HG03457 (cell line): ENCODE results near the gene LCK.

Source experiments
- ATAC-seq: cut with Tn5 transposase; IDR thresholded peaks from one replicate; pipeline ENCODE4 v1.9.1; 2021; ENCODE audit warnings: moderate number of reproducible peaks; ENCODE audit not compliant: unreplicated experiment

The LCK gene

DNA sequence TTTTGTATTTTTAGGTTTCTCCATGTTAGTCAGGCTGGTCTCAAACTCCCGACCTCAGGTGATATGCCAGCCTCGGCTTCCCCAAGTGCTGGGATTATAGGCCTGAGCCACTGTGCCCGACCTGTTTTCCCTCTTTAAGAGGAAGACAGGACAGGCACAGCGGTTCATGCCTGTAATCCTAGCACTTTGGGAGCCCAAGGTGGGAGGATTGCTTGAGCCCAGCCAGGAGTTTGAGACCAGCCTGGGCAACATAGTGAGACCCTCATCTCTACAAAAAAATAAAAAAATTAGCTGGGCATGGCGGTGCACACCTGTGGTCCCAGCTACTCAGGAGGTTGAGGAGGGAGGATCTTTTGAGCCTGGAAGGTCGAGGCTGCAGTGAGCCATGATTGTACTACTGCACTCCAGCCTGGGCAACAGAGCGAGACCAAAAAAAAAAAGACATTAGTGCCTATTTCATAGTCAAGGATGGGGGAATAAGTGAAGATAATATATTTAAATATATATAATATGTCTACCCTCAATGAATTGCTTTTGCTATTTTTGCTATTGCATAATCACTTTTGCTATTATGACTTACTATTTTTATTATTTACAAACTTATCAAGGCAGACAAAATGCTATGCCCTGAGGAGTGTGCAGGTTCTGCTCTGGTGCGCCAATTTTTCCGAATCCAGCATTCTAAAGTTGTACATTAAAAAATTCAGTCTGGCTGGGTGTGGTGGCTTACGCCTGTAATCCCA lies 67.2 kb downstream of the LCK start:
- ATAC-seq = no peak

DNA sequence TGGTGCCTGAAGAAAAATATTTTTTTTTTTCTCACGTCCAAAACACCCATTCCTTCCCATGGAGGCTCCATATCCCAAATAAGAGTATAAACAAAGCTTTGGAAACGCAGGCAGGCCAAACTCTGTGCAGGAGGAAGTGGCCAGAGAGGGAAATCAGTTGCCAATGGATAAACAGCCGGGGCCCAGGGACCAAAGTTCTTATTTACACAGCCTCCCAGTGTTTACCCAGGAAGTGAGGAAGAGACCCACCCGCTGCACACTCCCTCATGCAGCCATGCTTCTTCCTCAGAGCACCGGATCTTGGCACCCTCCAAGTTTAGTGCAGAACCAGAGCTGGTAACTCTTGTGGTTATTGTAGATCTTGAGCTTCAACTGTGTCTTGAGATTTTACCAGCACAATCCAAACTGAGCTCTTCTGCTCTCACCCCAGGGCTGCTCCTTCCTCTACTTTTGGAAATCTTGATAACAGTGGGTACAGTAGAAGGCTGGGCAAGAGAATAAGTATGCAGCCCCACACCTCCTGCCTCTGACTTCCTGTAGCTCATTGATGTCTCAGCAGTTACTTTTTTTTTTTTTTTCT lies 70.7 kb downstream of the LCK start:
- no peak for ATAC-seq

DNA sequence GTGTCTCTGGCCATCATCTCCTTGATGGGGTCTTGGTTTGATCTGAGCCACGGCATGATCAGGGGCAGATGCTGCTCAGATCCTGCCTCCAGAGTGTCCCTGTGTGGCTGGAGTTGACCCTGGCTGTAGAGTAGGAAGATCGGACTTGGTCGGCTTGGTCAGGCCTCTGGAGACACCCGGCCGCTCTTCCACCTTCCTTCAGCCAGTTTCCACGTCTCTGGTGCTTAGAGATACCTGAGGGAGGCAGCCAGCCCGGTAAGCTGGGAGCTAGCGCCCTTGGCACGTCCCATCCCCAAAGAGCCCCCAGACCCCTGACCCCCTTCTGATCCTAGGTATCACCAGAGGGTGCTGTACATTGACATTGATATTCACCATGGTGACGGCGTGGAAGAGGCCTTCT lies 76.1 kb downstream of the LCK start:
- no peak for ATAC-seq

DNA sequence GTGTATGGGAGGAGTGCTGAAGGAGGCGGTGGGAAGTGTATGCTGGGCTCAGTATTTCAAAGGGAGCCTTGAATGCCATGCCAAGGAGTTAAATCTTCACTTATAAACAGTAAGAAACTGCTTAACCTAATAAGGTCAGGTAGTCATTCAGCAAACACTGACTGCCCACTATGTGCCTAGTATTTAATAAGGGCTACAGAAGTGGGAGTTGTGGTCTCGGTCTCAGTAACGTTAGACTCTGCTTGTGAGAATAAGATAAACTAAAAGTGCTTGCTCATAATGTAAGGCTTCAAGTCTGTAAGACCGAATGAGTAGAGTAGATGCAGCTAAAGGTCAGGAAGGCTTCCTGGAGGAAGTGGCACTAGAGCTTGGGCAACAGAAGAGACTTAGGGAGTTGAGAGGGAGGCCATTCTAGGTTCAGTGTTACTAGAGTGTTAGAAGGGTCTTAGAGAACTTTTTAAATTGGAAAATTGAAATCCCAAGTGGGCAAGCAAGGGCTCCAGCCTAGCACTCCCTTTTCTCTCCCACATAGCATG lies 78.9 kb downstream of the LCK start:
- no peak for ATAC-seq

DNA sequence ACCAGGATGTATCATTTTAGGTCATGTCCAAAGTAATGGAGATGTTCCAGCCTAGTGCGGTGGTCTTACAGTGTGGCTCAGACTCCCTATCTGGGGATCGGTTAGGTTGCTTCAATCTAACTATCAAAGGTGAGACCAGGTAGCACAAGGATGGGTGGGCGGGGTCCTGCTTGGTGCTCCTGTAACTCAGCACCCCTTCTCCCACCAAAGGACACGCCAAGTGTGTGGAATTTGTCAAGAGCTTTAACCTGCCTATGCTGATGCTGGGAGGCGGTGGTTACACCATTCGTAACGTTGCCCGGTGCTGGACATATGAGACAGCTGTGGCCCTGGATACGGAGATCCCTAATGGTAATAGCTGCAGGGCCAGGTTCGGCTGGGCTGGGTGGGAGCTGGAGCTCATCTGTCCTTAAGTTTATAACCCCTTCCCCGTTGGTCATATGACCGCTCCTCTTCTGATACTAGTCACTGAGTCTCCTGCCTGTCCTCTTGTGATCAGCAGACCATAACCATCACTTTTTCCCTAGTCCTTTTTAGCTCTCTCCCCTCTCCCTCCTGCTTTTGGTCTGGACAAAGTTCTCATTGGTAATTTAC lies 79.6 kb downstream of the LCK start:
- ATAC-seq = no peak

DNA sequence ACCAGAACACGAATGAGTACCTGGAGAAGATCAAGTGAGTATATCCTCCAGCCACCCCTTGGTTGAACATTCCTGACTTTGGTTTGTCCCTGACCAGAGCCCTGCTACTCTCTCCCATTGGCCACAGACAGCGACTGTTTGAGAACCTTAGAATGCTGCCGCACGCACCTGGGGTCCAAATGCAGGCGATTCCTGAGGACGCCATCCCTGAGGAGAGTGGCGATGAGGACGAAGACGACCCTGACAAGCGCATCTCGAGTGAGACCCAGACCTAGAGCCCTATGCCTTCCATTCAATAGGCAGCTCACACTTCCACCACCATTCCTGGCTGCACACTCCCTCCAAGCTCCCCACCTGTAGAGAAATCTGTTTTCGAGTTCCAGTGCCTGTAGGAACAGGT lies 80.5 kb downstream of the LCK start:
- ATAC-seq = no peak

DNA sequence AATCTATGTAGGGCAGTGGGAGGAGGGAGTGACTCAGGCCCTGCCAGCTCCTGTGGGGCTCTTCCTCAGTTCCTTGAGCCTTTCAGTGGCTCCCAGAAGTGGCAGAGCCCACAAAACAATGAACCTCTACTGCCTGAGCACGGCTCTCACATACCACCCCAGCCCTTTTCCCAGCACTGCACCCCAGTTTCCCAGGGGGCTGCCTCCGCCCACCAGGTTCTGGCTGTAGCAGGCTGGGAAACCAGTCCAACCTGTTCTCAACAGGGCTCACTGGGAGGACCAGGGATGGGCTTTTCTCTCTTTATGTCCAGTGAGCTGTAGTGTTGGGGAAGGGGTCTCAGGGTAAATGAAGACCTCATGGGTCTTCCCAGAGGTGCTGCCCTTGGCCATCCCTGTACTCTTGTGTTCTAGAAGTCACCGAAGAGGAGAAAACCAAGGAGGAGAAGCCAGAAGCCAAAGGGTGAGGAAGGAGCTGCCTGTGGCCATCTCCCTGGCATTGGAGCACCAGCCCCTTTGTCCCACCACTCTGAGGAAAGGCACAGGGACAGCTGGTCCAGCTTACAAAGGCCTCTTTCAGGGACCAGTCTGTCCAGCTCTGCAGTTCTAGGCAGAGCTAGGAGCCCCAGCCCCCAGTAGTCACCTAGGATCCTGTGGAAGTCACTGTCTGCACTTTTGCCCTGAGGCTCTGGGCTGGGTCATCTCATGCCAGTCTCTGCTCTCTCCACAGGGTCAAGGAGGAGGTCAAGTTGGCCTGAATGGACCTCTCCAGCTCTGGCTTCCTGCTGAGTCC lies 81.4 kb downstream of the LCK start:
- no peak for ATAC-seq

DNA sequence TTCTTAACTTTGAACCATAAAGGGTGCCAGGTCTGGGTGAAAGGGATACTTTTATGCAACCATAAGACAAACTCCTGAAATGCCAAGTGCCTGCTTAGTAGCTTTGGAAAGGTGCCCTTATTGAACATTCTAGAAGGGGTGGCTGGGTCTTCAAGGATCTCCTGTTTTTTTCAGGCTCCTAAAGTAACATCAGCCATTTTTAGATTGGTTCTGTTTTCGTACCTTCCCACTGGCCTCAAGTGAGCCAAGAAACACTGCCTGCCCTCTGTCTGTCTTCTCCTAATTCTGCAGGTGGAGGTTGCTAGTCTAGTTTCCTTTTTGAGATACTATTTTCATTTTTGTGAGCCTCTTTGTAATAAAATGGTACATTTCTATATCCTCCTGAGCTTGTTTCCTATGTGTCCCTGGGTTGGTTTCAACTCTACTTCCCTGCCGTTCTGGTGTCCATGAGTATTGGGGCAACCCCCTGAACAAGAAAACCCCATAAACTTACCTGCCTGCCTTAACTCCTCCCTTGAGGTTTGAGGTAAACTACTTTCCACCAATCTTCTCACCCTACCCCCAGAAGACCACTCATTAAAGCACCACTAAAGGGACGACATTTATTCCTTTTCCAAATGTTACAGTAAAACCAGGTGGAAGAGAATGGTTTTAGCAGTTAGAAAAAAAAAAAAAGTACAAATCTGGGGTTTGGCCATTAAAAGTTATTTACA lies 82.3 kb downstream of the LCK start:
- no peak for ATAC-seq

DNA sequence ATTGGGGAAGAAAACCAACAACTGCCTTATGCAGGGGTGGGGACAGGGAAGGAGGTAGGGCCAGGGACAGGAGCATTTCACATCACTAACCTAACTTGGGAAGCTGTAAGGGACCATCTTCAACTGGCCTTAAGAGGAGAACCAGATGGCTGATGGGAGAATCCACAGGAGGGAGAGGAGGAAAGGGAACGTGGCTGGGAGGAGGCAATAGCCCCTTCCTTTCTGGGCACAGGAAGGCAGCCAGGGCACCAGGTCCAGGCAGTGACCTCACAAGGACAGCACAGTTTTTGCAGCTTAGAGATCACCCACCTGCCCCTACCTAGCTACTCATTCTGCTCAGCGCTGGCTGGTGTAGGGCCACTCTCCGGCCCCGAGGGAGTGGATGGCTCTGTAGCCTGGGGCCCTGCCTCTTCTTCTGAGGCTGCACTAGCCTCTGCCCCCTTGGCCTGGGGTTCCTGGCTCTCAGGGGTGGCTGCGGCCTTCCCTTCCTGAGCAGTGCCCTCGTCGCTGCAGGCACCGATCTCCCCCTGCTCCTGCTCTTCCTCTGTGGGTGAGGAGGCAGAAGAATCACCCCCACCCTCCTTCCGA lies 83.3 kb downstream of the LCK start:
- ATAC-seq = no peak

DNA sequence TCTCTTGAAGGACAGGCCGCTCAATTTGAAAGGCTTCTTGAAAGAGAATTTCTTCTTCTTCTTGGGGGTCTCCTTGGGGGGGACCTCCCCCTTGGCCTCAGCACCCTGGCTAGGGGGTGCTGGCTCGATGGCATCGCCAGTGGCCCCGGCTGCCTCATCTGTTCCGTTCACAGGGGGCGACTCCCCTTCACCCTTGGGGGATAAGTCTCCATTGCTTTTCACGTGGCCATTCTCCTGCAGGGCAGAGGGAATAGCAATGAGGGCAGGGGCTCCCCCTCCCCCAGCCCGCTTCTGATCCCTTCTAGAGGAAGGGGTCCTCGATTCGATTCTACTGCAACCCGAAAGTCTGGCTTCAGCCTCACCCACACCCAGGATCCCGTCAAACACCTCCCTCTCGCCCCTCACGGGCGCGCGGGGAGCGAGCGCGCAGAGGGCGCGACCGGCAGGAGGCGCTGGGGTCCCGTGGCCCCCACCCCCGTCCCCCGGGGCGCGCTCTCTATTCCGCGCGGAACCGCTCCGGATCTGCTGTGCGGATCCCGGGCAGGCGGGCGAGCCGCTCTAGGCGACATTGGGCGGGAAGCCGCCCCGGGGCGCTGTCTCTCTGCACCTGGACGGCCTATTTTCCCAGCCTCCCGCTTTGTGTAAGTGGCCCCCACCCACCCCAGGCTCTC lies 83.9 kb downstream of the LCK start:
- ATAC-seq = no peak

DNA sequence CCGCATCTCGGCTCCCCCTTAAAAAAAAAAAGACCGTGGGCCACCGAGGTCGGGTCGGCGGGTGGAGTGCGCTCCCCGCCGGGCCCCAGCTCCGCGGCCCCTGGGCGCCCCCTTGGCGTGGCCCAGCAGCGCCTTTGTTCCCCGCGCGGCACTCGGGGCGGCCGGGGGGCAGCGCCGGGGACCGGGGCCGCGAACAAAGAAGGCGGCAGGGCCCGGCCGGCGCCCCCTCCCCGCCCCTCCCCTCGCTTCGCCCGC lies 84.4 kb downstream of the LCK start:
- ATAC-seq = no peak
